NK-92 (cell line): Measurements from ENCODE around the gene DEF6.
"Not testable (repeated sequence)": the region's sequence is repeated elsewhere in the genome, so short reads cannot be mapped to it uniquely, and the experiment has no call there.

Source experiments
- DNase-seq: peaks from one replicate; lab custom pipeline; 2025; ENCODE audit not compliant: unreplicated experiment; lab: John Stamatoyannopoulos, UW

Gene DEF6

DNA sequence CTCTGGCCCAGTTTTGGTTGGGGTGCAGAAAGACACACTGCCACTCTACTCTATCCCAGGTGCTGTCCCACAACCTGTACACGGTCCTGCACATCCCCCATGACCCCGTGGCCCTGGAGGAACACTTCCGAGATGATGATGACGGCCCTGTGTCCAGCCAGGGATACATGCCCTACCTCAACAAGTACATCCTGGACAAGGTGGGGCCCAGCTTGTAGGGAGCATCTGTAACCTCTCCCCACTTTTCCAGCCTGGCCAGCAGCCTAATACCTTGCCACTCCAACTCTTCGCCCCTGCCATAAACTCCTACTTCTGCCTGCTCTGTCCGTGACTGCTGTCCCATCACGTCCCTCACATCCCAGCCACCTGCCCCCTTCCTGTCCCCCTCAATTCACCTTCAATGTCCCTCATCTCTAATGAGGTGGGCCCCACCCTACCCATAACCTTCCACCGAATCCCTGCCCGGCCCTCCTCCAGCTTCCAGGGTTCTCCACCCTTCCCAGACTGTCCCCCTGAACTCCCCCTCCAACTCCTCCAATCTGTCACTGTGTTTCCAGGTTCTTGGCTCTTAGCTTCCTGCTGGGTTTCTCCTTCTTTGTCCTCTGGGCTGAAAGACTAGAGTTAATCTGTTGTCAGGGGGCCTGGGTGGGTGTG lies 12.1 kb downstream of the DEF6 start:
- DNase-seq: no peak

DNA sequence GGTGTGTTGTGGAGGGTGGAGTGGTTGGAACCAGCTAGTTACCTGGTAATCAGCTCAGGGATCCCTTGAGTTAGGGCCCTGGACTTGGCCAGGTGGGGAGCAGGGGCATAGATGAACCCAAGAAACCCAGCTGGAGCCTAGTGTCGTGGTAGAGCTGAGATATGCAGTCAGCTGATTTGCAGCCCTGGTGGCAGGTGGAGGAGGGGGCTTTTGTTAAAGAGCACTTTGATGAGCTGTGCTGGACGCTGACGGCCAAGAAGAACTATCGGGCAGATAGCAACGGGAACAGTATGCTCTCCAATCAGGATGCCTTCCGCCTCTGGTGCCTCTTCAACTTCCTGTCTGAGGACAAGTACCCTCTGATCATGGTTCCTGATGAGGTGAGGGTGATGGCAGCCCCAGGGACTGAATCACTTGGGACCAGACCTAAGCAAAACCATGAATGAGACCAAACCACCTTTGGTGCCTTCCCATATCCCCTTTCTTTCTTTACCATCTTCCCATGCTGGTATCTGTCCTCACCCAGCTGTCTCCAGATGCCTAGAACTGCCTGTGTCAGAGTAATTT lies 12.7 kb downstream of the DEF6 start:
- DNase-seq: no peak

DNA sequence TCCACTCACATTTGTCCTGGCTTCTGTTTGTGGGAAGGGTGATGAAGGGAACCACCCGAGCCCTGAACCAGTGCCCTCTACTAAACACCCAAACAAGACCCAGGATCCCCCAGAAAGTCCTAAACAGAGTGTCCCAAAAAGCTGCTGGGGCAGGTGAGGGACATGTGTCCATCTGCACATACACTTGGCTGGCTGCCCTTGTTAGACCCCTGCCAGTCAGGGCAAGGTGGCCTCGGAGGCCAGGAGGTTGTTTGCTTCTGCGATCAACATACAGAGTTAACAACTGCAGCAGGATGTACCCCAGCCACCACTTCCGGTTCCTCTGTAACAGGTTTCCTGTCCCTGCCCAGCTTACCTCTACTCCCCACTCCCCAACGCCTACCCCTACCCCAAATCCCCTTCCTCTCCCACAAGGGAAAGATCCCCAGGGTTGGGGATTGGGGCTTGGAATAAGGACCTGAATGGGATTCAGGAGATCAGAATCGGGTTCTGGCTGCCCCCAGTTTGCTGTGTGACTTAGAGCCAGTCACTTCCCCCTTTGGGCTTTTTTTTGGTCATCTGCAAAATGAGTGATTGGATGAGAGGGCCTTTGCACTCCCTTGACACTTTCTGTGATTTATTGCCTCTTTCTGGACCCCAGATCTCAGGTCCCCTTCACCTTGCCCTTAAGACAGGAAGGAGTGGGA lies 13.9 kb downstream of the DEF6 start:
- DNase-seq: no peak

DNA sequence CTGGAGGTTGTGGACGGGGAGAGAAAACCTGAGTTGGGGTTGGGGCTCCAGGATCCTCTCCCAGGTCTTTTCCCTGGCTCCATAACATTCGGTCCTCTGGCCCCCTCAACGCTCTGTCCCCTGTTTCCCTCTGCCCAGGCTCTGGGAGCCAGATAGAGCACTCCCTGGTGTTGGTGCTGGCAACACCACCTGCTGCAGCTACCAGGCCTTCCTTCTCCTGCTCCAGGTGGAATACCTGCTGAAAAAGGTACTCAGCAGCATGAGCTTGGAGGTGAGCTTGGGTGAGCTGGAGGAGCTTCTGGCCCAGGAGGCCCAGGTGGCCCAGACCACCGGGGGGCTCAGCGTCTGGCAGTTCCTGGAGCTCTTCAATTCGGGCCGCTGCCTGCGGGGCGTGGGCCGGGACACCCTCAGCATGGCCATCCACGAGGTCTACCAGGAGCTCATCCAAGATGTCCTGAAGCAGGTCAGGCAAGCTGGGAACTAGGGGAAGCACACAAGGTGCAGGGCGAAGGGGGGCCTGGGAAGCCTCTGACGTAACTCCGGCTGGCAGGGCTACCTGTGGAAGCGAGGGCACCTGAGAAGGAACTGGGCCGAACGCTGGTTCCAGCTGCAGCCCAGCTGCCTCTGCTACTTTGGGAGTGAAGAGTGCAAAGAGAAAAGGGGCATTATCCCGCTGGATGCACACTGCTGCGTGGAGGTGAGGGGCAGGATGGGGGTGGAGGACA lies 14.6 kb downstream of the DEF6 start:
- no peak for DNase-seq

DNA sequence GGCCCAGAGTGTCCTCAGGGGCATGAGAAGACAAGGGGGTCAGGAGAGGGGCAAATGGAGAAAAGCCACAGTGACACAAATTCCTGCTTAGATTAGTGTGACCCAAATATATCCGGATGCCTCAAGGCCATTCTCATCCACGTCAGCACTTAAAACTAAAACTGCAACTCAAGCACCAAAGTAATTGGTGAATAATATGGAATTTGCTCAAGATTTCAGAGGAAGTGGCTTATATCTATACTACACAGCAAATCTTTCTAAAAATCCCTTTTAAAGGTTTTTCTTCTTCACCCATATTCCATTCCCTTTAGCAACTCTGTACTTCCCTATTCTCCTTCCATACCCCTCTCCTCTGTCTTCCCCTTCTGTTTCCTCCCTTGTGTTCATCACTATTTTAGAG lies 15.2 kb downstream of the DEF6 start:
- no peak for DNase-seq

DNA sequence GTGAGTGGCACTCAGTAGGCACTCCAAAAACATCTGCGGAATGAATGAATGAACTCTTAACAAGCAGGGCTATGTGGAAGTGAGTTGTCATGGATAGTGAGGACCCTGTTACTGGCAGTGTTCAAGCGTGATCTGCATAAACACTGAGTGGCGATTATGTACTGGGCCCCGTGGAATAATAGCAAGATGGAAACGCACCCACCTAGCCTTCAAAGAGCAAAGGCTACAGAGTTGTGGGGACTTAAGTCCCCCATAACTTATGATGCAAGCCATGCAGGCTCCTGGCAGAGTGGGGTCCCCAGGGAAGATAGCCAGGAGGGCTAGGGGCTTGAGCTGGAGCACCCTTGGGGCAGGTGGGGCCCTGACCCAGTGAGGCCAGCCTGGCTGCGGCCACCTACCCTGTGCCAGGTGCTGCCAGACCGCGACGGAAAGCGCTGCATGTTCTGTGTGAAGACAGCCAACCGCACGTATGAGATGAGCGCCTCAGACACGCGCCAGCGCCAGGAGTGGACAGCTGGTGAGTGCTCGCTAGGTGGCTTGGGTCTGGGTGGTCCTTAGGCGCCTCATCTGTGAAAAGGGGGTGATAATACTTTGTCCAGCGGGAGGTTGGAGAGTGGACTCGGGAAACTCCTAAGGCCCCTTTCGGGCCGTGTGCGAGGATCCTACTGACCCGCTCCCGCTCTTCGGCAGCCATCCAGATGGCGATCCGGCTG lies 20.0 kb downstream of the DEF6 start:
- DNase-seq: no peak

DNA sequence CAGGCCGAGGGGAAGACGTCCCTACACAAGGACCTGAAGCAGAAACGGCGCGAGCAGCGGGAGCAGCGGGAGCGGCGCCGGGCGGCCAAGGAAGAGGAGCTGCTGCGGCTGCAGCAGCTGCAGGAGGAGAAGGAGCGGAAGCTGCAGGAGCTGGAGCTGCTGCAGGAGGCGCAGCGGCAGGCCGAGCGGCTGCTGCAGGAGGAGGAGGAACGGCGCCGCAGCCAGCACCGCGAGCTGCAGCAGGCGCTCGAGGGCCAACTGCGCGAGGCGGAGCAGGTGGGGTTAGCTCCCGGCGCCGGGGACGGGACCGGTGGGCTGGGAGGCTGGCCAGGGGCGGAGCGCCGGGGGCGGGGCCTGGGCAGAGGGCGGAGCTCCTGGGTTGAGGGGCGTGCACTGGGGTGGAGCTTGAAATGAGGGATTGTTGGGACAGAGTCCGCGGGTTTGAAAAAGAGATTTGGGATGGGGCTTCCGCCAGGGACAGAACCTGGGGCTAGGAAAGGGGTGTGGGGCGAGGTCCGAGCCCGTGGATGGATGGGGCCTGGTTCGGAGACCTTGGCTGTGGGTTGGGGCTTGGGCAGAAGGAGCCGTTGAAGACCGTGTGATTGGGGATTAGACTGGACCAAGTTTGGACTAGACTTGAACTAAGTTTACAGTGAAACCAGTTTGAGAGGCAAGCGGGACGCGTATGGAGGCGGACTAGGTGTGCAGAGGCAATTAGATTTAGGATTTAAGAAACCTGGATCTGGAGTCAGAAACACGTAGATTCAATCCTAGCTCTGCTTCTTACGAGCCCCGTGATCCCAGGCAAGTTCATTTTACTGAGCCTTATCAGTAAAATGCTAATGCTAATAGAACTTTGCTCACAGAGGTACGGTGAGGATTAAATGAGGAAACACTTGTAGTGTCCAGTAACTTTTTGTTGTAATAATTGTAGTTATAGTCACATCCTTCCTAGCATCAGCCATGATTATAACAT lies 20.9 kb downstream of the DEF6 start:
- DNase-seq: no peak

DNA sequence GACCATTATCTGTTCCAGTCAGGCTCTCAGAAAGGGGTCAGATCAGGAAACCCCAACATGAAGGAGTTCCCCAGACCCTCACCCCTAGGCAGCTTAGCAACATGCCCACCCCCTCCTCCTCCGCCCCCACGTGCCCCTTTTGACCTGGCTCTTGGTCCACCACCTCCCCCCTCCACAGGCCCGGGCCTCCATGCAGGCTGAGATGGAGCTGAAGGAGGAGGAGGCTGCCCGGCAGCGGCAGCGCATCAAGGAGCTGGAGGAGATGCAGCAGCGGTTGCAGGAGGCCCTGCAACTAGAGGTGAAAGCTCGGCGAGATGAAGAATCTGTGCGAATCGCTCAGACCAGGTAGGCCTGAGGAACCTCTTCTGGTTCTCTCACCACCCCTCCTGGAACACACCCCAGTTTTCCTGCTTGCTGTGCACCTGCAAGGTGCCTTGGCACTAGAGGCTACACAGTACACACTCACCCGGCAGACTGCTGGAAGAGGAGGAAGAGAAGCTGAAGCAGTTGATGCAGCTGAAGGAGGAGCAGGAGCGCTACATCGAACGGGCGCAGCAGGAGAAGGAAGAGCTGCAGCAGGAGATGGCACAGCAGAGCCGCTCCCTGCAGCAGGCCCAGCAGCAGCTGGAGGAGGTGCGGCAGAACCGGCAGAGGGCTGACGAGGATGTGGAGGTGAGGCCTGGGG lies 21.9 kb downstream of the DEF6 start:
- no peak for DNase-seq

DNA sequence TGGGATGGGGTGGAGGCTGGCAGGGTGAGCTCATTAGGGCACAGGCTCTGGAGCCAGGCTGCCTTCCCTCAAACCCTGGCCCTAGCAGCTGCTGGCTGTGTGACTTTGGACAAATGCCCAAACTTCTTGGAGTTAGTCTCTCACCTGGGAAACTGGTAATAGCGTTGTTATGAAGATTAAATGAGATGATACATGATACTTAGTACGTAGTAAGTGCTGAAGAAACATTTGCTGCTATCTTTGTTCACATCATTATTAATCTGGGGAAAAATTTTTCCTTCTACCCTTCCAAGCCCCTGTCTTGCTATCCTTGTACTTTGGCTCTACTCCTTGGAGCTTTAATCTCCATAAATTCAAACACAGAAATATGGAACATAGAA lies 22.4 kb downstream of the DEF6 start:
- no peak for DNase-seq

DNA sequence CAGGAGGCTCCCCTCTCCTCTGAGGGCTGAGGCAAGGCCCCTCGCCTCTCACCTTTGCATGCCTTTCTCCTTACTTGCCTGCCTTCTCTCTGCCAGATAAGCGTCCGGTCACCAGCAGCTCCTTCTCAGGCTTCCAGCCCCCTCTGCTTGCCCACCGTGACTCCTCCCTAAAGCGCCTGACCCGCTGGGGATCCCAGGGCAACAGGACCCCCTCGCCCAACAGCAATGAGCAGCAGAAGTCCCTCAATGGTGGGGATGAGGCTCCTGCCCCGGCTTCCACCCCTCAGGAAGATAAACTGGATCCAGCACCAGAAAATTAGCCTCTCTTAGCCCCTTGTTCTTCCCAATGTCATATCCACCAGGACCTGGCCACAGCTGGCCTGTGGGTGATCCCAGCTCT lies 23.5 kb downstream of the DEF6 start:
- DNase-seq: no peak

DNA sequence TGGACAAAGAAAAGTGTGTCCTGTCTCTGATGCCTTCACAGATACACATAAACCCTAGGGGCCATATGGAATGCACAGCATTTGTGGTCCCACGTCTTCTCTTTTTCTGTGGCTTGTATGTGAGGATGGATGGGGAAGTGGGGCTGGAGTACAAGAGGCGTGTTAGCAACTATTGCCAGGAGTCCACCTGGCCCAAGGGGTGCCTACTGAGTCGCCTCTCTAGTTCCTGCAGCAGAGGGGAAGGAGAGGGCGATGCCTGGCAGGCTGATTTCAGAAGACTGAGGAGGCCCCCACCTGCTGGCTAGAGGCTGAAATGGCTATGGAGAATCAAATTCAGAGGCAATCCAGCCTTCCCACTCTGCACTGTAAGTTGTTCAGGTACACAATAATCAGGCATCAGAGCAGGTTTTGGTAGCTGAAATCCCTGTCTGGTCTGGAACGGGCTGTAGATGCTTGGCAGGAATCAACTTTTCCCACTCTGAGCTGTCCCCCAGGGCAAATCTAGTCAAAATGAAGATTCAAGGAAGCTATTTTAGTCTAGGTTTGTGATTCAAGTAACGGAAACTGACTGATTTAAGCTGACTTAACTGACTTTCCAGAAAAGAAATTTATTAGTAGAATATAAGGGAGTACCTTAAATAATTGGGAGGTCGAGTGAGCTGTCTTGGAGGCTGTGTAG lies 29.9 kb downstream of the DEF6 start:
- no peak for DNase-seq

DNA sequence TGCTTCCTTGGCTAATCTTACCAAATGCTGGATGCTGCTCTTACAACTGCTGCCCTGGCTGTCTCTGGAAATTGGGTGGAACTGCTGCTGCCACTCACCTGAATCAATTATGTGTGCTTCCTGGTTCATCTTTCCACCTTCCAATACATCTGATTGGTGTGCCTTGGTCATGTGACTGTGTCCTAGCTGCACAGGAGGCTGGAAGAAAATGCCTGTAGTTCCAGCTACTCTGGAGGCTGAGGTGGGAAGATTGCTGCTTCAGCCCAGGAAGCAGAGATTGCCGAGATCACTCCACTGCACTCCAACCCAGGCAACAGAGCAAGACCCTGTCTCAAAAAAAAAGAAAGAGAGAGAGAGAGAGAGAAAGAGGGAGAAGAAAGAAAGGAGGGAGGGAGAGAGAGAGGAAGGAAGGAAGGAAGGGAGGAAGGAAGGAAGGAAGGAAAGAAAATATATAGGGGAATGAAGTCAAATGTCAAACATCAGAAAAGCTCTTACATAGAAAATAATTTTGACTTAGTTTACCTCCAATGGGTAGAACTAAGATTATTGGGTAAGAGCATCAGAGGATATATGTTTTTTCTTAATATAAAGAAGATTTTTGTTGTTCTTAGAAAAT lies 30.6 kb downstream of the DEF6 start:
- no peak for DNase-seq

DNA sequence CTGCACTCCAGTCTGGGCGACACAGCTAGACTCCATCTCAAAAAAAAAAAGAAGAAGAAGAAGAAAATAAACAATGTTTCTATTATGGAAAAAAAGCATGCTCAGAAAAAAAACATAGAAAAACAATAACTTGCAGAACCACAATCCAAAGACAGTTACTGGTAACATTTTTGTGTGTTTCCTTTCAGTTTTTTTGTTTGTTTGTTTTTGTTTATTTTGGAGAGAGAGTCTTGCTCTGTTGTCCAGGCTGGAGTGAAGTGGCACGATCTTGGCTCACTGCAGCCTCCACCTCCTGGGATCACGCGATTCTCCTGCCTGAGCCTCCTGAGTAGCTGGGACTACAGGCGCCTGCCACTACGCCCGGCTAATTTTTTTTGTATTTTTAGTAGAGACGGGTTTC lies 31.3 kb downstream of the DEF6 start:
- DNase-seq: not testable (repeated sequence)

DNA sequence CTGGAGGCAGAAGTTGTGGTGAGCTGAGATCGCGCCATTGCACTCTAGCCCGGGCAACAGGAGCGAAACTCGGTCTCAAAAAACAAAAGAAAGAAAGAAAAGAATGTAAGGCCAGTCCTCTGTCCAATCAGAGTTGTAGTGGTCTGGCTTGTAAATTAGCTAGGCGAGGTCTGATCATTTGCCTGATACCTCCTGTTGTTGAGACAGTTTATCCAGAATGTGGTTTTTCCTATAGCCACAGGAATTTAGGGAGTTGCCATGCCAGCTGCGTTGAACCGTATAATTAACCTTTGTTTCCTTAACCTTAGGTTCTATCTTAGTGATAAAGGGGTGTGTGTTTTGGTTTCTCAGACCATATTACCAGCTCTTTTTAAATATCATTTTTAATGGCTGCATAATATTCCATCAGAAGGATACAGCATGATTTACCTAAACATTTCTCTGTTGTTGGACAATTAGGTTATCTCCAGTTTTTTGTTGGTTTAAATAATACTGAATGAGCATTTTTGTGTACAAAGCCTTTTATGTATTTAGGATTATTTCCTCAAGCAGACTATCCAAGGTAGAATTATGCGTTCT lies 33.0 kb downstream of the DEF6 start:
- DNase-seq: no peak

DNA sequence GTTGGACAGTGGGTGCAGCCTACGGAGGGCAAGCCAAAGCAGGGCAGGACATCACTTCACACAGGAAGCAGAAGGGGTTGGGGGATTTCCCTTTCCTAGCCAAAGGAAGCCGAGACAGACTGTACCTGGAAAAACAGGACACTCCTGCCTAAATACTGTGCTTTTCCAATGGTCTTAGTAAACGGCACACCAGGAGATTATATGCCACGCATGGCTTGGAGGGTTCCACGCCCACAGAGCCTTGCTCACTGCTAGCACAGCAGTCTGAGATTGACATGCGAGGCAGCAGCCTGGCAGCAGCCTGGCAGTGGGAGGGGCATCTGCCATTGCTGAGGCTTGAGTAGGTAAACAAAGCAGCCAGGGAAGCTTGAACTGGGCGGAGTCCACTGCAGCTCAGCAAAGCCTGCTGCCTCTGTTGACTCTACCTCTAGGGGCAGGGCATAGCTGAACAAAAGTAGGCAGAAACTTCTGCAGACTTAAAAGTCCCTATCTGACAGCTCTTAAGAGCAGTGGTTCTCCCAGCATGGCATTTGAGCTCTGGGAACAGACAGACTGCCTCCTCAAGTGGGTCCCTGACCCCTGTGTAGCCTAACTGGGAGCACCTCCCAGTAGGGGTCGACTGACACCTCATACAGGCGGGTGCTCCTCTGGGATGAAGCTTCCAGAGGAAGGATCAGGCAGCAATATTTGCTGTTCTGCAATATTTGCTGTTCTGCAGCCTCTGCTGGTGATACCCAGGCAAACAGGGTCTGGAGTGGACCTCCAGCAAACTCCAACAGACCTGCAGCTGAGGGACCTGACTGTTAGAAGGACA lies 34.7 kb downstream of the DEF6 start:
- DNase-seq: not testable (repeated sequence)

DNA sequence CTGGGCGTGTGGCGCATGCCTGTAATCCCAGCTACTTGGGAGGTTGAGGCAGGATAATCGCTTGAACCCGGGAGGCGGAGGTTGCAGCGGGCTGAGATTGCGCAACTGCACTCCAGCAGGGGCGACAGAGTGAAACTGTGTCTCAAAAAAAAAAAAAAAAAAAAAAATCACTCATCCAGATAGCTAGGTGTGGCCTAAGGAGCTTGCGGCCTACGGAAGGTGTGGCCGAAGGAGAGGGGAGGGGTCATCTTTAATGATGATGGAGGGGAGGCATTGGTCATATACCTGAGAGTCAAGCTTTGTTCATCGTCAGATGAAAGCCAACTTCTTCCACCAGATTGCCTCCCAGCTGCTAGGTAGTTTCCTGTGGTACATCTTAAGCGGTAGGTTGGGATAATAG lies 43.9 kb downstream of the DEF6 start:
- DNase-seq: no peak

DNA sequence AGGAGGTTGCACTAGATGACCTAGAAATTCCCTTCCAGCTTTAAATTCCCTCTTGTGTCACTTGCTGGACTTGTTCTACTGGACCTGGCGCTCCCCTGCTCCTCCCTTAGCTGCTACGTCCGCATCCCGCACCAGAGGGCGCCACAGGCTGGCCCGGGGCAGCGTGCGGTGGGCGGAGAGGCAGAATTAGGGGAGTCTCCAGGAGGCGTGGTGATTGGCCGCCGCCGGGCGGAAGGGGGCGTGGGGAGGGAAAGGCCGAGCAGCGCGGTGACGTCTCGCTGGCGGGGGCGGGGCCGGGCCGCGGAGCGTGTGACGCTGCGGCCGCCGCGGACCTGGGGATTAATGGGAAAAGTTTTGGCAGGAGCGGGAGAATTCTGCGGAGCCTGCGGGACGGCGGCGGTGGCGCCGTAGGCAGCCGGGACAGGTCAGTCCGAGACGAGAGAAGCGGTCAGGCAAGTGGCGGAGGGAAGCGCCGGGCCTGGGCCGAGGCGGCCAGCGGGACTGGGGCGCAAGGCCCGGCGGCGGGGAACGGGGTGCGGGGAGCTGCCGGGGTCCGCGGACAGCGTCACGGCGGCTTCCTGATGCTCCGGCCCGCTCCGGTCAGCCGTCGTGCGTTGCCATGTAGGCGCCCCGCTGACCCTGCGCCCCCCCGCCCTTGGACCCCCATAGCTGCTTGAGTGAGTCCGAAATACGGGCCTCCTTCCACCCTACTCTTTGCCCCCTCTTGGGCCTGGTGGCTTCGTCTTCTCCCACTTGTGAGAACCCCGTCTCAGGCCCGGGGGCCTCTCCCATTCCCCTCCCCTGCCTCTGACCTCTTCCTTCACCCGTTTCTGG lies 44.9 kb downstream of the DEF6 start, which contains the start of gene PPARD:
Gene PPARD (plus strand): TSS at position 301 of the 834 bp plus-strand sequence. CDS start 68,530 bp downstream, outside the sequence.
- peak; percentile 79 for DNase-seq
